Spleen (tissue), 13 donors: Measurements from ENCODE around the gene CELSR3. TPM values are rescaled to one million over a fixed set of nuclear protein-coding genes. Genes with fewer than 3 reads are reported as not detected.

ENCODE experiments used
- DNase-seq: peaks from one replicate; pipeline ENCODE4 v3.0.0-alpha.2; 2020
- H3K27ac ChIP-seq, 8 donors: fragments of 200-600 bp; sonication (generic) in 7 of 8; 1 replicate in 4 of 8; 2 replicates in 4 of 8; pipeline versions ENCODE4 v1.5.0 to v1.8.0; 2016 to 2021; ENCODE audit warnings: inconsistent platforms in 4 of 8, mild to moderate bottlenecking in 4 of 8, moderate library complexity in 1 of 8
- H3K27me3 ChIP-seq, 7 donors: fragments of 200-600 bp; sonication (generic) in 6 of 7; replicated peaks in 1 of 7; 1 replicate in 4 of 7; 2 replicates in 3 of 7; pipeline versions ENCODE4 v1.5.0 to v1.8.0; 2016 to 2021; ENCODE audit warnings: inconsistent platforms in 3 of 7, mild to moderate bottlenecking in 1 of 7
- H3K36me3 ChIP-seq, 6 donors: fragments of 200-600 bp; sonication (generic) in 5 of 6; 1 replicate in 4 of 6; 2 replicates in 2 of 6; pipeline versions ENCODE4 v1.5.0 to v1.8.0; 2016 to 2021; ENCODE audit warnings: inconsistent platforms in 2 of 6
- H3K4me1 ChIP-seq, 6 donors: fragments of 200-600 bp; sonication (generic) in 5 of 6; 1 replicate in 3 of 6; 2 replicates in 3 of 6; pipeline versions ENCODE4 v1.5.0 to v1.8.0; 2016 to 2021; ENCODE audit warnings: inconsistent platforms in 3 of 6
- H3K4me3 ChIP-seq, 8 donors: fragments of 200-600 bp; sonication (generic) in 7 of 8; 1 replicate in 4 of 8; 2 replicates in 4 of 8; pipeline versions ENCODE4 v1.5.0 to v1.8.0; 2016 to 2021; ENCODE audit warnings: inconsistent platforms in 4 of 8, mild to moderate bottlenecking in 4 of 8, moderate library complexity in 2 of 8
- H3K9me3 ChIP-seq, 8 donors: fragments of 200-600 bp; sonication (generic) in 7 of 8; 1 replicate in 4 of 8; 2 replicates in 4 of 8; pipeline versions ENCODE4 v1.5.0 to v1.8.0; 2016 to 2021; ENCODE audit warnings: inconsistent platforms in 4 of 8
- POLR2A ChIP-seq, 3 donors: fragments of 450-650 bp; IDR thresholded peaks; one replicate each; pipeline ENCODE4 v1.5.1; 2017; ENCODE audit warnings: antibody characterized with exemption in 3 of 3, mild to moderate bottlenecking in 1 of 3
- POLR2AphosphoS5 ChIP-seq, 3 donors: sonication (generic); formaldehyde crosslinking; IDR thresholded peaks; one replicate each; pipeline ENCODE4 v1.5.1; 2017; ENCODE audit warnings: antibody characterized with exemption in 3 of 3
- WGBS, 5 donors: extraction: QIAGEN DNeasy Blood & Tissue Kit in 3 of 5; methylation state at CpG; one replicate each; pipeline versions ENCODE4 v1.1.5 to v1.1.7; 2013 to 2018; 5-methylcytosine and 5-hydroxymethylcytosine counted together
- intact Hi-C: fragments of 100-400 bp; cut with DNase I; formaldehyde crosslinking; loops from one replicate; pipeline ENCODE4 v1.15.0; 2023; ENCODE audit warnings: low total_unique reads
- long read RNA-seq, 2 donors: transcript quantifications; one replicate each; lab custom pipeline, GENCODE V29; 2026
- polyA plus RNA-seq, 3 donors: library from polyadenylated mRNA; stranded (reverse); fragments of 200-250 nt; gene quantifications; one replicate each; pipeline ENCODE4 v1.2.1, GENCODE V29; 2013
- total RNA-seq, 7 donors: library from RNA; depleted of rRNA in 3 of 7; stranded (reverse); fragments of >200 nt in 3 of 7; fragmentation: NEBNext Ultra II Directional in 4 of 7; extraction: Animal tissue kit (Norgen Biotek cat#: 25700) in 4 of 7; gene quantifications; one replicate each; pipeline versions ENCODE4 v1.1.0 to v1.2.1, GENCODE V29; 2016 to 2021
- TF ChIP-seq, protein P1 (sequence below), 11 experiments: fragments of 200-600 bp in 7 of 11; fragments of 450-650 bp in 4 of 11; sonication (generic) in 4 of 11; IDR thresholded peaks in 8 of 11; conservative IDR thresholded peaks in 3 of 11; 1 replicate in 7 of 11; 2 replicates in 4 of 11; pipeline versions ENCODE4 v1.4.0 to v1.8.0; 2016 to 2021; ENCODE audit warnings: antibody characterized with exemption in 11 of 11, inconsistent platforms in 4 of 11, mild to moderate bottlenecking in 1 of 11
- donor health status: healthy with polysubstance abuse.
- donor health status: DM: no; HTN: no; CAD: no; lungs with moderate emphysema.
- donor health status: DM: no; HTN: no; CAD: no.
- donor health status: Bipolar disorder and iron deficiency.
- donor health status: healthy.
- donor health status: DM: no; HTN: no; CAD: no.
- donor health status: DM: yes; HTN: yes; CAD: no.

CELSR3 gene, protein sequence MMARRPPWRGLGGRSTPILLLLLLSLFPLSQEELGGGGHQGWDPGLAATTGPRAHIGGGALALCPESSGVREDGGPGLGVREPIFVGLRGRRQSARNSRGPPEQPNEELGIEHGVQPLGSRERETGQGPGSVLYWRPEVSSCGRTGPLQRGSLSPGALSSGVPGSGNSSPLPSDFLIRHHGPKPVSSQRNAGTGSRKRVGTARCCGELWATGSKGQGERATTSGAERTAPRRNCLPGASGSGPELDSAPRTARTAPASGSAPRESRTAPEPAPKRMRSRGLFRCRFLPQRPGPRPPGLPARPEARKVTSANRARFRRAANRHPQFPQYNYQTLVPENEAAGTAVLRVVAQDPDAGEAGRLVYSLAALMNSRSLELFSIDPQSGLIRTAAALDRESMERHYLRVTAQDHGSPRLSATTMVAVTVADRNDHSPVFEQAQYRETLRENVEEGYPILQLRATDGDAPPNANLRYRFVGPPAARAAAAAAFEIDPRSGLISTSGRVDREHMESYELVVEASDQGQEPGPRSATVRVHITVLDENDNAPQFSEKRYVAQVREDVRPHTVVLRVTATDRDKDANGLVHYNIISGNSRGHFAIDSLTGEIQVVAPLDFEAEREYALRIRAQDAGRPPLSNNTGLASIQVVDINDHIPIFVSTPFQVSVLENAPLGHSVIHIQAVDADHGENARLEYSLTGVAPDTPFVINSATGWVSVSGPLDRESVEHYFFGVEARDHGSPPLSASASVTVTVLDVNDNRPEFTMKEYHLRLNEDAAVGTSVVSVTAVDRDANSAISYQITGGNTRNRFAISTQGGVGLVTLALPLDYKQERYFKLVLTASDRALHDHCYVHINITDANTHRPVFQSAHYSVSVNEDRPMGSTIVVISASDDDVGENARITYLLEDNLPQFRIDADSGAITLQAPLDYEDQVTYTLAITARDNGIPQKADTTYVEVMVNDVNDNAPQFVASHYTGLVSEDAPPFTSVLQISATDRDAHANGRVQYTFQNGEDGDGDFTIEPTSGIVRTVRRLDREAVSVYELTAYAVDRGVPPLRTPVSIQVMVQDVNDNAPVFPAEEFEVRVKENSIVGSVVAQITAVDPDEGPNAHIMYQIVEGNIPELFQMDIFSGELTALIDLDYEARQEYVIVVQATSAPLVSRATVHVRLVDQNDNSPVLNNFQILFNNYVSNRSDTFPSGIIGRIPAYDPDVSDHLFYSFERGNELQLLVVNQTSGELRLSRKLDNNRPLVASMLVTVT (N-terminal part only)
- total RNA-seq = 1 to 10 TPM in 6 of 7 donors, under 1 TPM in 1; 0.56 to 2.7 (median 1.8) TPM
- polyA plus RNA-seq = 1 to 10 TPM in 2 of 3 donors, under 1 TPM in 1; 0.89 to 2.5 (median 2.0) TPM
- long read RNA-seq, donor 1 = 0 reads
- long read RNA-seq, donor 2 = 0 reads

DNA sequence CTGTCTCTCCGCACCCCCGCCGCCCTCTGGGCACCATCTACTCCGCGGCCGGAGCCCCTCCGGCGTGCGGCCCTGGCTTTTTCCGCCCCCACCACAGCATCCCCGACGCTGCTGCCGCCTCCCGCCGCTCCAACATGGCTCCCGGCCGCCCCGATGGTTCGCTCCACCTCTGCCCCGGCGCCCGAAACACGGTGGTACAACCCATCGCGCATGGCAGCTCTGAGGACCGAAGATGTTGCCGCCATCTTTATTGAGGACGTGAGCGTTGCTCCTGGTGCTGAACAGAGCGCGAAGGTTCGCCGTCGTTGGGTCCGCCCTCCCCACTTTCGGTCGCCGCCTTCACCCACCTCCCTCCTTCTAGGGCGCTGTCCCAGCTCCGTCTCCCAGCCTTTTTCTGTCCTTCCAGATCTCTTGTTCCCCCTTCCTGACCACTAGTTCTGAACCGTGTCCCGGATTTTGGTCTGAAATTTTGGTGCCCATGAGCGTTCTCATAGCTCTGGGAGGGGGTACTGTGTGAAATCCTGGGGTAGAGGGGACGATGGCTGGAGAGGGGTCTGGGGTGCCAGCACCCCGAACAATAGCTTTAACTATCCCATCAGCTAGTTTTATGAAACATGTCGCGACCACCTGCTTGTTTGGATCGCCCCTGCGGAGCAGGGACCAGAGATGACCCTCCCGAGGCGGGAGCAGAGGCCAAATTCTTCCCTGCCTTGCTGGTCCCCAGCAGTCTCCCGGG, at the start of gene CELSR3:
Gene CELSR3, minus strand, starts transcription at position 134 of the 736 bp plus-strand sequence. CDS start 252 bp downstream, outside the sequence.
- TF ChIP-seq POLR2AphosphoS5 (IDR thresholded peaks at IDR 0.05) = peak; percentile 30 to 51 (median 34)
- TF ChIP-seq, protein P1, sequence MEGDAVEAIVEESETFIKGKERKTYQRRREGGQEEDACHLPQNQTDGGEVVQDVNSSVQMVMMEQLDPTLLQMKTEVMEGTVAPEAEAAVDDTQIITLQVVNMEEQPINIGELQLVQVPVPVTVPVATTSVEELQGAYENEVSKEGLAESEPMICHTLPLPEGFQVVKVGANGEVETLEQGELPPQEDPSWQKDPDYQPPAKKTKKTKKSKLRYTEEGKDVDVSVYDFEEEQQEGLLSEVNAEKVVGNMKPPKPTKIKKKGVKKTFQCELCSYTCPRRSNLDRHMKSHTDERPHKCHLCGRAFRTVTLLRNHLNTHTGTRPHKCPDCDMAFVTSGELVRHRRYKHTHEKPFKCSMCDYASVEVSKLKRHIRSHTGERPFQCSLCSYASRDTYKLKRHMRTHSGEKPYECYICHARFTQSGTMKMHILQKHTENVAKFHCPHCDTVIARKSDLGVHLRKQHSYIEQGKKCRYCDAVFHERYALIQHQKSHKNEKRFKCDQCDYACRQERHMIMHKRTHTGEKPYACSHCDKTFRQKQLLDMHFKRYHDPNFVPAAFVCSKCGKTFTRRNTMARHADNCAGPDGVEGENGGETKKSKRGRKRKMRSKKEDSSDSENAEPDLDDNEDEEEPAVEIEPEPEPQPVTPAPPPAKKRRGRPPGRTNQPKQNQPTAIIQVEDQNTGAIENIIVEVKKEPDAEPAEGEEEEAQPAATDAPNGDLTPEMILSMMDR (IDR thresholded peaks at IDR 0.05 in 8 of 11, conservative IDR thresholded peaks at IDR 0.05 in 3 of 11) = no peak
- 2 to 3% (median 3%) methylated on average over 27 to 52 of the region's 52 CpGs for WGBS, 5 donors
- H3K27me3 ChIP-seq = peaks cover 0 to 66% (median 37%) of the 10 kb centered on the region in 7 donors

DNA sequence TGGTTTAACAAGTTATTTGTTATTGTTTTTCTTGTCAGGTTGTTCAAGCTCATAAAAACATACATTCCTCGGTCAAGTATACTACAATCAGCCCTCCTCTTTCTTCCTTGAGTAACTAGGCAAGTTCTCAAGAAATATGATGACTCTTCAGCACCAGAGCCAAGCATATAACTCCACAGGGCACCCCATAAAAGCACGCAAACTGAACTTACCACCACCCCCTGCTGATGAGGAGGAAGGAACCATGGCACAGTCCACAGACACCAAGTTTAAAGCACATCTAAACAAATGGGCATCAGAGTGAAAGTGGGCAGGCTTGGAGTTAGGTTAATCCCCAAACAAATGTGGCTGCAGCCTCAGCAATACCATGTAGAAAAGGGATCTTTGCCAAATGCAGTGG, 49.0 kb upstream of the CELSR3 start:
- intact Hi-C loops = no loop called here
- no peak for DNase-seq
- 84 to 96% (median 89%) methylated on average over 2 of the region's 2 CpGs for WGBS, 5 donors
- Histone ChIP-seq H3K27ac (no peak overlapping the region), H3K4me1 (peaks cover 34 to 98% (median 78%) of the 10 kb centered on the region in 6 donors), H3K27me3 (no peaks in the 10 kb centered on the region), H3K4me3 (no peak overlapping the region), H3K9me3 (no peaks in the 10 kb centered on the region), H3K36me3 (peaks cover 0 to 86% (median 31%) of the 10 kb centered on the region in 6 donors)
- TF ChIP-seq POLR2A (IDR thresholded peaks at IDR 0.05) (no peak), POLR2AphosphoS5 (IDR thresholded peaks at IDR 0.05) (no peak)
- TF ChIP-seq, protein P1 (IDR thresholded peaks at IDR 0.05 in 8 of 11, conservative IDR thresholded peaks at IDR 0.05 in 3 of 11) = no peak

More for the DNA sequence above, at the start of gene CELSR3:
- intact Hi-C loops = no loop called here
- Histone ChIP-seq H3K27ac (peak within 1 kb of the TSS in 5 of 8 donors; percentile 32 to 76 (median 33)), H3K9me3 (no peaks in the 10 kb centered on the region), H3K36me3 (no peaks in the 10 kb centered on the region), H3K4me3 (peak within 1 kb of the TSS; percentile 21 to 80 (median 48)), H3K4me1 (peaks cover 18 to 35% (median 31%) of the 10 kb centered on the region in 6 donors)
- DNase-seq = no peak

DNA sequence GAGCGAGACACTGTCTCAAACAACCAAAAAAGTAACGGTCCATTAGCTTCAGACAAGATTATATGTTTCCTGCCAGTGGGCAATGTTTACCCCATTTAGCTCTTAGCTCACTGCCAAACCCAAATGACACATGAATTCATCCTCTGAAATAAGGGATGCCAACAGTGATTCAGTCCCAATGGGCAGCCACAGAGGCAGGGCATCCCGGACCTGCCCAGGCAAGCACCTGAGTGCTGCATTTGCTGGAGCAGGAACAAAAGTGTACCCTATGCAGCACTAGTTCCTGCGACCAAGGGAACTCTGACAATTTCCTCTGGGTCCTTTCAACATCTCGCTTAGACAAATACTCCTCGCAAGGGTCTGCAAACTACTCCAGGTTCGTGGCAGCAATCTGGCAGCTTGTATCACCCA, 46.4 kb upstream of the CELSR3 start:
- Histone ChIP-seq H3K27me3 (no peaks in the 10 kb centered on the region), H3K36me3 (peaks cover 0 to 98% (median 37%) of the 10 kb centered on the region in 6 donors), H3K27ac (peak overlapping the region in 1 of 8 donors; percentile 21), H3K4me1 (peaks cover 19 to 94% (median 59%) of the 10 kb centered on the region in 6 donors), H3K4me3 (no peak overlapping the region), H3K9me3 (no peaks in the 10 kb centered on the region)
- WGBS, 5 donors = 72 to 80% (median 76%) methylated on average over 7 of the region's 7 CpGs
- DNase-seq = no peak
- intact Hi-C loops = no loop called here
- TF ChIP-seq POLR2AphosphoS5 (IDR thresholded peaks at IDR 0.05) (no peak), POLR2A (IDR thresholded peaks at IDR 0.05) (no peak)
- TF ChIP-seq, protein P1 (IDR thresholded peaks at IDR 0.05 in 8 of 11, conservative IDR thresholded peaks at IDR 0.05 in 3 of 11) = no peak
